Measurements from ENCODE around the gene OR2L2. TPM values are rescaled to one million over a fixed set of nuclear protein-coding genes. Genes with fewer than 3 reads are reported as not detected.

The OR2L2 gene, protein sequence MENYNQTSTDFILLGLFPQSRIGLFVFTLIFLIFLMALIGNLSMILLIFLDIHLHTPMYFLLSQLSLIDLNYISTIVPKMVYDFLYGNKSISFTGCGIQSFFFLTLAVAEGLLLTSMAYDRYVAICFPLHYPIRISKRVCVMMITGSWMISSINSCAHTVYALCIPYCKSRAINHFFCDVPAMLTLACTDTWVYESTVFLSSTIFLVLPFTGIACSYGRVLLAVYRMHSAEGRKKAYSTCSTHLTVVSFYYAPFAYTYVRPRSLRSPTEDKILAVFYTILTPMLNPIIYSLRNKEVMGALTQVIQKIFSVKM
- not detected for polyA plus RNA-seq

DNA sequence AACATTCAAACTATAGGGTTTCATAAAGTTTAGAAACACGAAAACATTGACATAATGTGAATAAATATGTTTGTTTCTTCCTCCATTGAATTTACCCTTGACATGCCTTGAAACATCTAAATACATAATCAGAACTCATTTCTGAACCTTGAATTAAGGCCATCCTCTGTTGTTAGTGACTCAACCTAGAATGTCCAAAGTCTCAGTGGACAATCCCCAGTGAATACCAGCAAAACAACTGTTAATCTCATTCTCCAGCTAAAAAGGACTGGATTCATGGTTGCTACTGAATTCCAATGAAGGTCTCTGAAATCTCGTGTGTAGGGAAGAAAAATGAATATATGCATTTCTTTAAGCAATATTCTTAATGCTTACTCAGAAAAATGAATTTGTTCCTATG, at the start of gene OR2L2:
OR2L2 (plus strand) TSS at position 301 of the 400 bp plus-strand sequence. CDS start 8,198 bp downstream, outside the sequence.
- H3K9me3 ChIP-seq (ENCODE audit: control insufficient read depth in 2 of 2, insufficient read depth in 1 of 2, low read depth in 1 of 2, low read length in 1 of 2) = no peaks in the 10 kb centered on the region
- WGBS, 2 donors = 31 to 38% methylated on average over 2 of the region's 2 CpGs
- no peaks in the 10 kb centered on the region for H3K4me1 ChIP-seq (ENCODE audit: control insufficient read depth in 2 of 2, insufficient read depth in 2 of 2, low read length in 1 of 2)
- no peak within 1 kb of the TSS for H3K4me3 ChIP-seq (ENCODE audit: low read depth in 1 of 2, low read length in 2 of 2)
- H3K36me3 ChIP-seq (ENCODE audit: control insufficient read depth in 2 of 2, insufficient read depth in 2 of 2, low read length in 1 of 2) = no peaks in the 10 kb centered on the region
- no peaks in the 10 kb centered on the region for H3K27me3 ChIP-seq (ENCODE audit: control insufficient read depth in 1 of 2, insufficient read depth in 2 of 2, low read length in 2 of 2)
- no peak within 1 kb of the TSS for H3K27ac ChIP-seq (ENCODE audit: low read depth in 2 of 2, low read length in 1 of 2)

DNA sequence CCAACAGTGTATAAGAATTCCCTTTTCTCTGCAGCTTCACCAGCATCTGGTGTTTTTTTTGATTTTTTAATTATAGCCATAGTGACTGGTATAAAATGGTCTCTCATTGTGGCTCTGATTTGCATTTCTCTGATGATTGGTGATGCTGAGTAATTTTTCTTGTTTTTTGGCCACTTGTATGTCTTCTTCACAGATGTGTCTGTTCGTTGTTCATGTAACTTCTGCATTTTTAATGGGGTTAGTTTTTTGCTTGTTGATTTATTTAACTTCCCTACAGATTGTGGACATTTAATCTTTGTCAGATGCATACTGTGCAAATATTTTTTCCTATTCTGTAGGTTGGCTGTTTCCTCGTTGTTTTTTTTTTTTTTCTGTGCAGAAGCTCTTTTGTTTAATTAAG, 36.9 kb upstream of the OR2L2 start:
- Histone ChIP-seq H3K4me3 (ENCODE audit: low read depth in 1 of 2, low read length in 2 of 2) (no peak overlapping the region), H3K27ac (ENCODE audit: low read depth in 2 of 2, low read length in 1 of 2) (no peak overlapping the region), H3K27me3 (ENCODE audit: control insufficient read depth in 1 of 2, insufficient read depth in 2 of 2, low read length in 2 of 2) (no peaks in the 10 kb centered on the region), H3K36me3 (ENCODE audit: control insufficient read depth in 2 of 2, insufficient read depth in 2 of 2, low read length in 1 of 2) (no peaks in the 10 kb centered on the region), H3K4me1 (ENCODE audit: control insufficient read depth in 2 of 2, insufficient read depth in 2 of 2, low read length in 1 of 2) (no peaks in the 10 kb centered on the region), H3K9me3 (ENCODE audit: control insufficient read depth in 2 of 2, insufficient read depth in 1 of 2, low read depth in 1 of 2, low read length in 1 of 2) (peaks cover 0 to 3% of the 10 kb centered on the region in 2 donors)
- WGBS, 2 donors = 41 to 52% methylated on average over 2 of the region's 2 CpGs

DNA sequence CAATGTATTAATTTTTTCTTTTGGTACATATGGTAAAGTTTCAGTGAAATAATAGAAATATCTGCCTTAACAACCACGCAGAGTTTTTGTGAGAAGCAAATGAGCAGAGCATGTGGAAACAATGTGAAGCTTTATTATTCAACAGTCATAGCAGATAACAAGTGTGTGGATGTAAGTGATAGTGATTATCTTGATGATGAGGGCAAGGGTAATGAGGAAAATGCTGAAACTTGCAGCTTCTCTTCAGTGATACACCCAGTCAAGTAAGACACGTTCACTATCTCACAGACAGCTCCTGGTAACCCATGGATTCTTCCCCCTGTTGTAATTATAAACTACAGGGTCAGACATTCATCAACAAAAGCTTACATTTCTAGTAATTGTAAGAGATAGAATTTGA, 31.1 kb upstream of the OR2L2 start:
- Histone ChIP-seq H3K4me1 (ENCODE audit: control insufficient read depth in 2 of 2, insufficient read depth in 2 of 2, low read length in 1 of 2) (no peaks in the 10 kb centered on the region), H3K27me3 (ENCODE audit: control insufficient read depth in 1 of 2, insufficient read depth in 2 of 2, low read length in 2 of 2) (no peaks in the 10 kb centered on the region), H3K9me3 (ENCODE audit: control insufficient read depth in 2 of 2, insufficient read depth in 1 of 2, low read depth in 1 of 2, low read length in 1 of 2) (no peaks in the 10 kb centered on the region), H3K27ac (ENCODE audit: low read depth in 2 of 2, low read length in 1 of 2) (no peak overlapping the region), H3K4me3 (ENCODE audit: low read depth in 1 of 2, low read length in 2 of 2) (no peak overlapping the region), H3K36me3 (ENCODE audit: control insufficient read depth in 2 of 2, insufficient read depth in 2 of 2, low read length in 1 of 2) (no peaks in the 10 kb centered on the region)
- 33 to 38% methylated on average over 2 of the region's 2 CpGs for WGBS, 2 donors

DNA sequence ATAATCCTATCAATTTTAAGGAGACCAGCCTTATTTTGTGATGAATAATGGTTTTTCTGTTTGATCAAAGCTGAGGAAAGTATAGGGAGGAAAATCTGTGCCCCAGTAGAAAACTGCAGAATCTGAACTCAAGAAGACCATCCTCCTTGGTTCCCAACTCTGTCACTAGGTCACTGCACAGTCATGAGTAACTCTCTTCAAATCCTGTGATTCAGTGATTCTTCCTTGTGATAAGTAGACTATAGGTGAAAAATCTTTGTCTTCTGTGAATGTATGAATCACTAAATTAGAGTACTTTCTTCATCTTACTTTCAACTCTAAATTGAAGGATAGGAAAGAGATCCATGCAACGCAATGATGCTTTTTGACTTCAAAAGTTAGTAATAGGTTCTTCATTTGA, 29.7 kb upstream of the OR2L2 start:
- no peaks in the 10 kb centered on the region for H3K9me3 ChIP-seq (ENCODE audit: control insufficient read depth in 2 of 2, insufficient read depth in 1 of 2, low read depth in 1 of 2, low read length in 1 of 2)
- no peak overlapping the region for H3K27ac ChIP-seq (ENCODE audit: low read depth in 2 of 2, low read length in 1 of 2)
- no peaks in the 10 kb centered on the region for H3K27me3 ChIP-seq (ENCODE audit: control insufficient read depth in 1 of 2, insufficient read depth in 2 of 2, low read length in 2 of 2)
- 87 to 89% methylated on average over 1 of the region's 1 CpG for WGBS, 2 donors
- H3K36me3 ChIP-seq (ENCODE audit: control insufficient read depth in 2 of 2, insufficient read depth in 2 of 2, low read length in 1 of 2) = no peaks in the 10 kb centered on the region
- H3K4me1 ChIP-seq (ENCODE audit: control insufficient read depth in 2 of 2, insufficient read depth in 2 of 2, low read length in 1 of 2) = no peaks in the 10 kb centered on the region
- no peak overlapping the region for H3K4me3 ChIP-seq (ENCODE audit: low read depth in 1 of 2, low read length in 2 of 2)

DNA sequence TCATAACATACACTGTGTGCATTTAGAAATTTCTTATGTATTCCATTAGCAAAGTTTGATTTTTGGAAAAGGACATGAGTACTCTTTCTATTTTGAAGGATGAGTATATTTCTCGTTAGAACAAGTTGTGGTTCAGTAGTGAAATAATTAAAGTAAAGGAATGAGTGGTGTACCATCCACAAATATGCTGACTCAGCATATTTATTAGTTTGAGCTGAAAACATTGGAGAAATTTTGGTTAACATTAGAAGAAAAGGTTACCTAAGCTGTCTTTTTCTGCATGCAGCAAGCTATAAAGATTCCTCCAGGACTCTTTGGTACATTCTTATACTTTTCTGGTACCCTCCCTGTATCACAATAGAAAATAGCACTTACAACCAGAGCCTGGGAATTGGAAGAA, 22.1 kb upstream of the OR2L2 start:
- Histone ChIP-seq H3K27me3 (ENCODE audit: control insufficient read depth in 1 of 2, insufficient read depth in 2 of 2, low read length in 2 of 2) (no peaks in the 10 kb centered on the region), H3K27ac (ENCODE audit: low read depth in 2 of 2, low read length in 1 of 2) (no peak overlapping the region), H3K9me3 (ENCODE audit: control insufficient read depth in 2 of 2, insufficient read depth in 1 of 2, low read depth in 1 of 2, low read length in 1 of 2) (peaks cover 2 to 3% of the 10 kb centered on the region in 2 donors), H3K36me3 (ENCODE audit: control insufficient read depth in 2 of 2, insufficient read depth in 2 of 2, low read length in 1 of 2) (no peaks in the 10 kb centered on the region), H3K4me1 (ENCODE audit: control insufficient read depth in 2 of 2, insufficient read depth in 2 of 2, low read length in 1 of 2) (no peaks in the 10 kb centered on the region), H3K4me3 (ENCODE audit: low read depth in 1 of 2, low read length in 2 of 2) (no peak overlapping the region)
- 32 to 46% methylated on average over 1 of the region's 1 CpG for WGBS, 2 donors

DNA sequence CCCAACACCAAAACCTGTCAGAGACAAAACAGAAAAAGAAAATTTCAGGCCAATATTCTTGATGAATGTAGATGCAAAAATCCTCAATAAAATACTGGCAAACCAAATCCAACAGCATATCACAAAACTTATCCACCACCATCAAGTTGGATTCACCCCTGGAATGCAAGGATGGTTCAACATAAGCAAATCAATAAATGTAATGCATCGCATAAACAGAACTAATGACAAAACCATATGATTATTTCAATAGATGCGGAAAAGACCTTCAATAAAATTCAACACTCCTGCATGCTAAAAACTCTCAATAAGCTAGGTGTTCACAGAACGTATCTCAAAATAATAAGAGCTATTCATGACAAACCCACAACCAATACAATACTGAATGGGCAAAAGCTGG, 20.2 kb upstream of the OR2L2 start:
- Histone ChIP-seq H3K4me3 (ENCODE audit: low read depth in 1 of 2, low read length in 2 of 2) (no peak overlapping the region), H3K4me1 (ENCODE audit: control insufficient read depth in 2 of 2, insufficient read depth in 2 of 2, low read length in 1 of 2) (no peaks in the 10 kb centered on the region), H3K9me3 (ENCODE audit: control insufficient read depth in 2 of 2, insufficient read depth in 1 of 2, low read depth in 1 of 2, low read length in 1 of 2) (peaks cover 2 to 3% of the 10 kb centered on the region in 2 donors), H3K36me3 (ENCODE audit: control insufficient read depth in 2 of 2, insufficient read depth in 2 of 2, low read length in 1 of 2) (no peaks in the 10 kb centered on the region), H3K27ac (ENCODE audit: low read depth in 2 of 2, low read length in 1 of 2) (no peak overlapping the region), H3K27me3 (ENCODE audit: control insufficient read depth in 1 of 2, insufficient read depth in 2 of 2, low read length in 2 of 2) (no peaks in the 10 kb centered on the region)
- WGBS, 2 donors = 76 to 80% methylated on average over 3 of the region's 3 CpGs

DNA sequence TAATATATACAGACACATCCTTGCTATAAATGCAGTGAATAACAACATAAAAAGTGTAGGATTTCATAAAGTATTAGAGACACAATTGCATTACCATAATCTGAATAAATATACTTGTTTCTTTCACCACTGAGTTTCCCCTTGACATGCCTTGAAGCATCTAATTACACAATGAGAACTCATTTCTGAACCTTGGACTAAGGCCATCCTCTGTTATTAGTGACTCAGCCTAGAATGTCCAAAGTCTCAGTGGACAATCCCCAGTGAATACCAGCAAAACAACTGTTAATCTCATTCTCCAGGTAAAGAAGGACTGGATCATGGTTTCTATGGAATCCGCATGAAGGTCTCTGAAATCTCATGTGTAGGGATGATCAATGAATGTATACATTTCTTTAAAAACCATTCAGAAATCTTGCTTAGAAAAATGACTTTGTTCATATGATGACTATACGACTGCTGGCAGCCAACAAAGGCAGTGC, 16.6 kb upstream of the OR2L2 start, which contains the start of gene OR2L5:
OR2L5 (plus strand) TSS at position 432 of the 482 bp plus-strand sequence. CDS start 8,288 bp downstream, outside the sequence.
- H3K27me3 ChIP-seq (ENCODE audit: control insufficient read depth in 1 of 2, insufficient read depth in 2 of 2, low read length in 2 of 2) = no peaks in the 10 kb centered on the region
- H3K9me3 ChIP-seq (ENCODE audit: control insufficient read depth in 2 of 2, insufficient read depth in 1 of 2, low read depth in 1 of 2, low read length in 1 of 2) = no peaks in the 10 kb centered on the region
- 87 to 91% methylated on average over 2 of the region's 2 CpGs for WGBS, 2 donors
- no peaks in the 10 kb centered on the region for H3K36me3 ChIP-seq (ENCODE audit: control insufficient read depth in 2 of 2, insufficient read depth in 2 of 2, low read length in 1 of 2)
- H3K27ac ChIP-seq (ENCODE audit: low read depth in 2 of 2, low read length in 1 of 2) = no peak within 1 kb of the TSS
- H3K4me3 ChIP-seq (ENCODE audit: low read depth in 1 of 2, low read length in 2 of 2) = no peak within 1 kb of the TSS
- no peaks in the 10 kb centered on the region for H3K4me1 ChIP-seq (ENCODE audit: control insufficient read depth in 2 of 2, insufficient read depth in 2 of 2, low read length in 1 of 2)

DNA sequence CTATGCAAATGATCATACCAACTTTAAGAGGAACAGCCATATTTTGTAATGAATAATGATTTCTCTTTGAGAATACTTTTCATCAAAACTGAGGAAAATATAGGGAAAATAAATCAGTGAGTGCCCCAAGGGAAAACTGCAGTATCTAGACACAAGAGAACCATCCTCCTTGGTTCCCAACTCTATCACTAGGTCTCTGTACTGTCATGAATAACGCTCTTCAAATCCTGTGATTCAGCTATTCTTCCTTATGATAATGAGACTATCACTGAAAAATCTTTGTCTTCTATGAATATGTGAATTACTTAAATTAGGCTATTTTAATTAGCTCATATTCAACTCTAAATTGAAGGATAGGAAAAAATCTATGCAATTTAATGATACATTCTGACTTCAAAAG, 14.1 kb upstream of the OR2L2 start:
- Histone ChIP-seq H3K4me1 (ENCODE audit: control insufficient read depth in 2 of 2, insufficient read depth in 2 of 2, low read length in 1 of 2) (no peaks in the 10 kb centered on the region), H3K27ac (ENCODE audit: low read depth in 2 of 2, low read length in 1 of 2) (no peak overlapping the region), H3K36me3 (ENCODE audit: control insufficient read depth in 2 of 2, insufficient read depth in 2 of 2, low read length in 1 of 2) (no peaks in the 10 kb centered on the region), H3K27me3 (ENCODE audit: control insufficient read depth in 1 of 2, insufficient read depth in 2 of 2, low read length in 2 of 2) (no peaks in the 10 kb centered on the region), H3K9me3 (ENCODE audit: control insufficient read depth in 2 of 2, insufficient read depth in 1 of 2, low read depth in 1 of 2, low read length in 1 of 2) (no peaks in the 10 kb centered on the region), H3K4me3 (ENCODE audit: low read depth in 1 of 2, low read length in 2 of 2) (no peak overlapping the region)
- WGBS, 2 donors = 75 to 76% methylated on average over 1 of the region's 1 CpG

DNA sequence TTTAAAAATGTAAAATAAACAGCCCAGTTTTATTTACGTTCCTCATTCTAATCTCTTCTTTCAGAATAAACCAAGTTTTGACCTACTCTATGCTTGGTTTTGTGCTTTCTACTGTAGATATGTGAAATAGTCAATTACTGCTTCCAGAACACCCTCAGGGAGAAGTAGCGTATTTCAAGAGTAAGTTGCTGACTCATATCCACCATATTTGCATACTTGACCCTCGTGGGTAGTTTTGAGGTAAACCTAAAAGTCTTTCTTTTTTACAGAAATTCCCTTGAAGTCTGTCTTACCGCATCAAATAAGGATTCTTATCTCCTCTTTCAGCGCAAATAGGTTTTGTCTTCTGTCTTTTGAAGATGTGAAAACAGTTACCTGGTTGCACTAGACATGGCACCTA, 15.3 kb downstream of the OR2L2 start:
- Histone ChIP-seq H3K27ac (ENCODE audit: low read depth in 2 of 2, low read length in 1 of 2) (no peak overlapping the region), H3K4me1 (ENCODE audit: control insufficient read depth in 2 of 2, insufficient read depth in 2 of 2, low read length in 1 of 2) (no peaks in the 10 kb centered on the region), H3K36me3 (ENCODE audit: control insufficient read depth in 2 of 2, insufficient read depth in 2 of 2, low read length in 1 of 2) (no peaks in the 10 kb centered on the region), H3K27me3 (ENCODE audit: control insufficient read depth in 1 of 2, insufficient read depth in 2 of 2, low read length in 2 of 2) (no peaks in the 10 kb centered on the region), H3K4me3 (ENCODE audit: low read depth in 1 of 2, low read length in 2 of 2) (no peak overlapping the region), H3K9me3 (ENCODE audit: control insufficient read depth in 2 of 2, insufficient read depth in 1 of 2, low read depth in 1 of 2, low read length in 1 of 2) (peaks cover 0 to 2% of the 10 kb centered on the region in 2 donors)
- WGBS, 2 donors = 68 to 70% methylated on average over 5 of the region's 5 CpGs

DNA sequence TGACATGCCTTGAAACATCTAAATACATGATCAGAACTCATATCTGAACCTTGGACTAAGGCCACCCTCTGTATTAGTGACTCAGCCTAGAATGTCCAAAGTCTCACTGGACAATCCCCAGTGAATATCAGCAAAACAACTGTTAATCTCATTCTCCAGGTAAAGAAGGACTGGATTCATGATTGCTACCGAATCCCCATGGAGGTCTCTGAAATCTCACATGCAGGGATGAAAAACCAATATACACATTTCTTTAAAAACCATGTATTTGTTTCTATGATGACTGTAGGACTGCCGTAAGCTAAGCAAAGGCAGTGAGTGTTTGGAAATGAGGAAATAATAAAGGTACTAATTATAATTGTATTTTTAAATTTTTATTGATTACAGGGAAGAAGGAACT, 16.7 kb downstream of the OR2L2 start, which contains the start of gene OR2L3:
OR2L3 (plus strand) TSS at position 301 of the 400 bp plus-strand sequence. CDS start 13,846 bp downstream, outside the sequence.
- no peaks in the 10 kb centered on the region for H3K4me1 ChIP-seq (ENCODE audit: control insufficient read depth in 2 of 2, insufficient read depth in 2 of 2, low read length in 1 of 2)
- no peak within 1 kb of the TSS for H3K27ac ChIP-seq (ENCODE audit: low read depth in 2 of 2, low read length in 1 of 2)
- no peak within 1 kb of the TSS for H3K4me3 ChIP-seq (ENCODE audit: low read depth in 1 of 2, low read length in 2 of 2)
- peaks cover 0 to 2% of the 10 kb centered on the region in 2 donors for H3K9me3 ChIP-seq (ENCODE audit: control insufficient read depth in 2 of 2, insufficient read depth in 1 of 2, low read depth in 1 of 2, low read length in 1 of 2)
- no peaks in the 10 kb centered on the region for H3K27me3 ChIP-seq (ENCODE audit: control insufficient read depth in 1 of 2, insufficient read depth in 2 of 2, low read length in 2 of 2)
- no peaks in the 10 kb centered on the region for H3K36me3 ChIP-seq (ENCODE audit: control insufficient read depth in 2 of 2, insufficient read depth in 2 of 2, low read length in 1 of 2)
- 68 to 69% methylated on average over 2 of the region's 2 CpGs for WGBS, 2 donors

Data from esophagus (tissue), 2 donors.